Transverse colon (tissue), 3 donors: ENCODE results near the gene SDR39U1.

ENCODE experiments used
- EP300 ChIP-seq: sonication (generic); formaldehyde crosslinking; IDR thresholded peaks from one replicate; pipeline ENCODE4 v1.6.1; 2017; ENCODE audit warnings: antibody characterized with exemption, low read depth
- TF ChIP-seq, protein P1 (sequence below), 5 experiments: fragments of 200-600 bp in 3 of 5; fragments of 450-650 bp in 2 of 5; sonication (generic) in 3 of 5; IDR thresholded peaks; 1 replicate in 2 of 5; 2 replicates in 3 of 5; pipeline ENCODE4 v1.5.1; 2016 to 2017; ENCODE audit warnings: antibody characterized with exemption in 5 of 5, inconsistent platforms in 3 of 5, mild to moderate bottlenecking in 2 of 5, moderate library complexity in 1 of 5

DNA sequence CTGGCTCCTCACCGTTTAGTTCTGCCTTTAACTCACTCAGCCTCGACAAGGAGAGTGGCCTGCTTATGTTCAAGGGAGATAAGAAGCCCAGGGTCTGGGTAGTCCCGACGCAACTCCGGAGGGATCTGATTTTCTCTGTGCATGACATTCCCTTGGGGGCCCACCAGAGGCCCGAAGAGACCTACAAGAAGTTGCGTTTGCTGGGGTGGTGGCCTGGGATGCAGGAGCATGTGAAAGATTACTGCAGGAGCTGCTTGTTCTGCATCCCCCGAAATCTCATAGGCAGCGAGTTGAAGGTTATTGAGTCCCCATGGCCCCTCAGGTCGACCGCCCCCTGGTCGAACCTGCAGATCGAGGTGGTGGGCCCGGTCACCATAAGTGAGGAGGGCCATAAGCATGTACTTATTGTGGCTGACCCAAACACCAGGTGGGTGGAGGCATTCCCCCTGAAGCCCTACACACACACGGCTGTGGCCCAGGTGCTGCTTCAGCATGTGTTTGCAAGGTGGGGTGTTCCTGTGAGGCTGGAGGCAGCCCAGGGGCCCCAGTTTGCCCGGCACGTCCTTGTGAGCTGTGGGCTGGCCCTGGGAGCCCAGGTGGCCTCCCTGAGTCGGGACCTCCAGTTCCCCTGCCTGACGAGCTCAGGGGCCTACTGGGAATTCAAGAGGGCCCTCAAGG, 26.2 kb downstream of the SDR39U1 start:
- TF ChIP-seq, protein P1, sequence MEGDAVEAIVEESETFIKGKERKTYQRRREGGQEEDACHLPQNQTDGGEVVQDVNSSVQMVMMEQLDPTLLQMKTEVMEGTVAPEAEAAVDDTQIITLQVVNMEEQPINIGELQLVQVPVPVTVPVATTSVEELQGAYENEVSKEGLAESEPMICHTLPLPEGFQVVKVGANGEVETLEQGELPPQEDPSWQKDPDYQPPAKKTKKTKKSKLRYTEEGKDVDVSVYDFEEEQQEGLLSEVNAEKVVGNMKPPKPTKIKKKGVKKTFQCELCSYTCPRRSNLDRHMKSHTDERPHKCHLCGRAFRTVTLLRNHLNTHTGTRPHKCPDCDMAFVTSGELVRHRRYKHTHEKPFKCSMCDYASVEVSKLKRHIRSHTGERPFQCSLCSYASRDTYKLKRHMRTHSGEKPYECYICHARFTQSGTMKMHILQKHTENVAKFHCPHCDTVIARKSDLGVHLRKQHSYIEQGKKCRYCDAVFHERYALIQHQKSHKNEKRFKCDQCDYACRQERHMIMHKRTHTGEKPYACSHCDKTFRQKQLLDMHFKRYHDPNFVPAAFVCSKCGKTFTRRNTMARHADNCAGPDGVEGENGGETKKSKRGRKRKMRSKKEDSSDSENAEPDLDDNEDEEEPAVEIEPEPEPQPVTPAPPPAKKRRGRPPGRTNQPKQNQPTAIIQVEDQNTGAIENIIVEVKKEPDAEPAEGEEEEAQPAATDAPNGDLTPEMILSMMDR (IDR thresholded peaks at IDR 0.05) = no peak
- no peak for TF ChIP-seq EP300
